ENCODE measurements around the gene RAB33B.

- no peak for TF ChIP-seq CTCF (IDR thresholded peaks at IDR 0.05)
- TF ChIP-seq POLR2AphosphoS5 (IDR thresholded peaks at IDR 0.05), result no peak
- TF ChIP-seq POLR2A (IDR thresholded peaks at IDR 0.05), result no peak
These were observed 30.9 kb downstream of the RAB33B start for GRCh38 chr4:139484783-139485311.
